Measurements from ENCODE around the gene ENTHD1. TPM values are rescaled to one million over a fixed set of nuclear protein-coding genes. Genes with fewer than 3 reads are reported as not detected.

Gene ENTHD1
- total and polyA plus RNA-seq, 10 of the 15 experiments (the other 5 are each of a cell fraction or from before 2014, with no cell fraction given) = 0.09 to 0.52 (median 0.21) TPM; not detected in 1

- WGBS (ENCODE audit: insufficient coverage, insufficient replicate concordance, low lambda C conversion rate, missing lambda C conversion rate) = 99% methylated on average over 5 of the region's 5 CpGs
- Histone ChIP-seq H3K4me1 (ENCODE audit: control insufficient read depth, insufficient read depth, low read length) (peaks cover 12% of the 10 kb centered on the region), H4K20me1 (ENCODE audit: control insufficient read depth, insufficient read depth) (no peaks in the 10 kb centered on the region), H3K9me3 (replicated peaks; ENCODE audit: control insufficient read depth, insufficient read depth, low read length) (no peaks in the 10 kb centered on the region), H3K27ac (ENCODE audit: control insufficient read depth, insufficient read depth) (no peak overlapping the region), H3K4me2 (ENCODE audit: control insufficient read depth, insufficient read depth) (no peak overlapping the region), H2AFZ (ENCODE audit: control insufficient read depth, low read depth, low read length) (no peak overlapping the region), H3K27me3 (replicated peaks in 1 of 2; ENCODE audit: control insufficient read depth in 2 of 2, insufficient read depth in 2 of 2, low read length in 1 of 2) (no peaks in the 10 kb centered on the region), H3K4me3 (no peak overlapping the region), H3K36me3 (ENCODE audit: control insufficient read depth in 2 of 2, insufficient read depth in 2 of 2, low read length in 1 of 2) (peaks cover 7 to 13% of the 10 kb centered on the region in 2 experiments; a peak in 3 of 4 replicates), H3K79me2 (ENCODE audit: control insufficient read depth, insufficient read depth, low read length) (peaks cover 92% of the 10 kb centered on the region), H3K9ac (ENCODE audit: control insufficient read depth, insufficient read depth, low read length) (no peak overlapping the region)
- ChIA-PET RAD21 (ENCODE audit: unreplicated experiment) (interaction anchor here (1.3 kb wide), 1 partner anchor 10 kb away, joined by 4 read pairs; no protein-coding TSS in a partner anchor), SMC1A (ENCODE audit: uncharacterized antibody, unreplicated experiment) (interaction anchor here (1.0 to 11.4 kb wide), 8 partner anchors 10 to 97 kb away, joined by 3 to 102 read pairs (median 5); partner anchors contain the start of gene GRAP2), CTCF (interaction anchor here (1.2 to 6.0 kb wide), 4 partner anchors 9 to 27 kb away, joined by 3 to 39 read pairs (median 4); no protein-coding TSS in a partner anchor), POLR2A (interaction anchor here (0.9 to 1.6 kb wide), 4 partner anchors 9 to 14 kb away, joined by 3 to 6 read pairs (median 3); no protein-coding TSS in a partner anchor)
- intact Hi-C loops (cut with micrococcal nuclease; ENCODE audit: unreplicated experiment) (no loop called here), in situ Hi-C loops (cut with MboI) (no loop called here)
- no TSS peak for BruUV-seq (replicated peaks)
- FAIRE-seq = no peak
- ATAC-seq = no peak
- DNase-seq (ENCODE audit: low read depth, low spot score) = no peak
- TF ChIP-seq SIX5 (IDR thresholded peaks at IDR 0.05; ENCODE audit: low read depth, low read length, severe bottlenecking) (no peak), ELK1 (IDR thresholded peaks at IDR 0.05; ENCODE audit: low read depth, low read length) (no peak), E4F1 (IDR thresholded peaks at IDR 0.05; ENCODE audit: borderline replicate concordance, partially characterized antibody) (no peak), NR2C2 (IDR thresholded peaks at IDR 0.05; ENCODE audit: borderline replicate concordance, control insufficient read depth, insufficient read length, low read depth) (no peak), STAT1 (conservative IDR thresholded peaks at IDR 0.05) (no peak), SP1 (IDR thresholded peaks at IDR 0.05; ENCODE audit: low read depth, low read length) (no peak), NFIC (IDR thresholded peaks at IDR 0.05; ENCODE audit: low read depth, low read length) (no peak), CEBPB (IDR thresholded peaks at IDR 0.05; ENCODE audit: borderline replicate concordance in 1 of 2, low read depth in 2 of 2, low read length in 2 of 2) (no peak), PKNOX1 (IDR thresholded peaks at IDR 0.05) (no peak), MLLT1 (IDR thresholded peaks at IDR 0.05) (no peak), BMI1 (IDR thresholded peaks at IDR 0.05; ENCODE audit: borderline replicate concordance) (no peak), RAD51 (IDR thresholded peaks at IDR 0.05) (no peak), ZZZ3 (IDR thresholded peaks at IDR 0.05; ENCODE audit: control insufficient read depth, insufficient read length, low read depth) (no peak), PRDM15 (CRISPR knock-in tag; IDR thresholded peaks at IDR 0.05) (no peak)
Observed at GRCh38 chr22:39923696-39924095, 30.1 kb upstream of the ENTHD1 start.

Measured in GM12878 (cell line).